Right lobe of liver (tissue), 6 donors: ENCODE results near the gene ACE. TPM values are rescaled to one million over a fixed set of nuclear protein-coding genes. Genes with fewer than 3 reads are reported as not detected.

Experiments used
- ATAC-seq, 4 donors: fragments of 200-7000 bp; cut with Tn5 transposase; one replicate each; pipeline ENCODE4 v1.9.1; 2020; ENCODE audit warnings: mild to moderate bottlenecking in 4 of 4, moderate library complexity in 4 of 4
- DNase-seq, 3 donors: peaks; one replicate each; pipeline ENCODE4 v3.0.0-alpha.2; 2020
- H3K27ac ChIP-seq, 3 donors: fragments of 200-600 bp; one replicate each; pipeline ENCODE4 v1.8.0; 2022
- H3K27me3 ChIP-seq, 2 donors: fragments of 200-600 bp; one replicate each; pipeline ENCODE4 v1.8.0; 2022
- H3K36me3 ChIP-seq, 4 donors: fragments of 200-600 bp; sonication (generic) in 1 of 4; one replicate each; pipeline versions ENCODE4 v1.5.1 to v1.8.0; 2017 to 2022; ENCODE audit warnings: control low read depth in 1 of 4
- H3K4me1 ChIP-seq, 4 donors: fragments of 200-600 bp; sonication (generic) in 1 of 4; one replicate each; pipeline versions ENCODE4 v1.5.1 to v1.8.0; 2017 to 2022; ENCODE audit warnings: control low read depth in 1 of 4
- H3K4me3 ChIP-seq, 3 donors: fragments of 200-600 bp; one replicate each; pipeline ENCODE4 v1.8.0; 2022
- H3K9me3 ChIP-seq, 4 donors: fragments of 200-600 bp; sonication (generic) in 1 of 4; one replicate each; pipeline versions ENCODE4 v1.5.1 to v1.8.0; 2017 to 2022; ENCODE audit warnings: control low read depth in 1 of 4
- POLR2A ChIP-seq: fragments of 450-650 bp; IDR thresholded peaks from one replicate; pipeline ENCODE4 v1.6.1; 2017; ENCODE audit warnings: antibody characterized with exemption, mild to moderate bottlenecking
- WGBS: methylation state at CpG from one replicate; pipeline ENCODE4 v1.1.6; 2018; ENCODE audit warnings: low coverage, low lambda C conversion rate; ENCODE audit not compliant: insufficient coverage; ENCODE audit errors: missing lambda C conversion rate; 5-methylcytosine and 5-hydroxymethylcytosine counted together
- intact Hi-C, 2 donors: fragments of 100-400 bp; cut with DNase I; formaldehyde crosslinking; loops; one replicate each; pipeline versions ENCODE4 v1.11.2 to v1.14.1; 2022
- total RNA-seq, 6 experiments: library from RNA; depleted of rRNA in 2 of 6; stranded (reverse); fragments of >200 nt in 2 of 6; fragmentation: NEBNext Ultra II Directional in 3 of 6; extraction: Animal tissue kit (Norgen Biotek cat#: 25700) in 3 of 6; gene quantifications; one replicate each; pipeline versions ENCODE4 v1.1.0 to v1.2.4, GENCODE V29; 2016 to 2023
- TF ChIP-seq, protein P1 (sequence below), 4 donors: fragments of 200-600 bp in 3 of 4; fragments of 450-650 bp in 1 of 4; IDR thresholded peaks; one replicate each; pipeline versions ENCODE4 v1.5.1 to v1.8.0; 2016 to 2022; ENCODE audit warnings: antibody characterized with exemption in 4 of 4, mild to moderate bottlenecking in 2 of 4
- donor health status: DM: no; HTN: yes; CAD: no.
- donor health status: DM: no; HTN: no; CAD: no.
- donor health status: DM: no; HTN: no; CAD: no.
- donor health status: DM: no; HTN: yes; CAD: no.
- donor health status: DM: no; HTN: yes; CAD: no.

Gene ACE
- total RNA-seq, 6 experiments from 2014 or later: 0.75 to 9.4 (median 5.1) TPM

DNA sequence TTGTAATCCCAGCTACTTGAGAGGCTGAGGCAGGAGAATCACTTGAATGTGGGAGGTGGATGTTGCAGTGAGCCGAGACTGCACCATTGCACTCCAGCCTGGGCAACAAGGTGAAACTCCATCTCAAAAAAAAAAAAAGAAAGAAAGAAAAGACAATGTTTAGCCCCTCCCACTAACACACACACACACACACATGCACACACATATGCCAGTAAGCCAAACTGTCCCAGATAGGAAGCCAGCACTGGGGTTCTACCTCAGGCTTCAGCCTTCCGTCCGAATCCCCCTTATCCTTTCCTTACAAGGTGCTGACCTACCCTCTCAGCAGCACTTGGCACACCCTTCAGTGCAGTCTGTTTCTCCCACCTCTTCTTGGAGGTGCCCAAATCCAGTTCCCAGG is 37.6 kb downstream of the ACE start:
- intact Hi-C loops: no loop called here
- H3K36me3 ChIP-seq: no peaks in the 10 kb centered on the region
- H3K4me1 ChIP-seq: peaks cover 0 to 8% (median 2%) of the 10 kb centered on the region in 4 donors
- H3K9me3 ChIP-seq: no peaks in the 10 kb centered on the region
- 93% methylated on average over 2 of the region's 3 CpGs for WGBS
- ATAC-seq (no peak), DNase-seq (no peak)
- no peaks in the 10 kb centered on the region for H3K27me3 ChIP-seq
- no peak for TF ChIP-seq POLR2A
- TF ChIP-seq, protein P1, sequence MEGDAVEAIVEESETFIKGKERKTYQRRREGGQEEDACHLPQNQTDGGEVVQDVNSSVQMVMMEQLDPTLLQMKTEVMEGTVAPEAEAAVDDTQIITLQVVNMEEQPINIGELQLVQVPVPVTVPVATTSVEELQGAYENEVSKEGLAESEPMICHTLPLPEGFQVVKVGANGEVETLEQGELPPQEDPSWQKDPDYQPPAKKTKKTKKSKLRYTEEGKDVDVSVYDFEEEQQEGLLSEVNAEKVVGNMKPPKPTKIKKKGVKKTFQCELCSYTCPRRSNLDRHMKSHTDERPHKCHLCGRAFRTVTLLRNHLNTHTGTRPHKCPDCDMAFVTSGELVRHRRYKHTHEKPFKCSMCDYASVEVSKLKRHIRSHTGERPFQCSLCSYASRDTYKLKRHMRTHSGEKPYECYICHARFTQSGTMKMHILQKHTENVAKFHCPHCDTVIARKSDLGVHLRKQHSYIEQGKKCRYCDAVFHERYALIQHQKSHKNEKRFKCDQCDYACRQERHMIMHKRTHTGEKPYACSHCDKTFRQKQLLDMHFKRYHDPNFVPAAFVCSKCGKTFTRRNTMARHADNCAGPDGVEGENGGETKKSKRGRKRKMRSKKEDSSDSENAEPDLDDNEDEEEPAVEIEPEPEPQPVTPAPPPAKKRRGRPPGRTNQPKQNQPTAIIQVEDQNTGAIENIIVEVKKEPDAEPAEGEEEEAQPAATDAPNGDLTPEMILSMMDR (IDR thresholded peaks at IDR 0.05): no peak
- H3K27ac ChIP-seq: no peak overlapping the region
- H3K4me3 ChIP-seq: no peak overlapping the region

DNA sequence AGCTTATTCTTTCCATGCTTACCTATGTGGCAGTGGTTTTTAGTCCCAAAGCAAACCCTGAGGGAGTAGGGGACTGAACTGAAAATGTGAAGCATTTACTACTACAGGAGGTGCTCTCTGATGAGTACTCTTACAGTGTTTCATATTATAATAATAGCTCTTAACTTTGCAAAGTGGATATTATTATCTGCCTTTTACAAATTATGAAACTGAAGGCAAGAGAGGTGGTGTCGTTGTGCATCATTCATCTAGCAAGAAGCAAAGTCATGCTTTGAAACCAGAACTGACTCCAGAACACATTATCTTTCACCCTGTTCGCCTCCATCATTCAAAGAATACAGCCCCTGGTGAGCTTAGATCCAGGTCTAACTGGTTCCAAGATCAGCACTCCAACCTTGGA is 38.1 kb downstream of the ACE start:
- H3K36me3 ChIP-seq: no peaks in the 10 kb centered on the region
- peaks cover 0 to 13% (median 4%) of the 10 kb centered on the region in 4 donors for H3K4me1 ChIP-seq
- DNase-seq (no peak), ATAC-seq (no peak)
- no peak for TF ChIP-seq POLR2A
- TF ChIP-seq, protein P1 (IDR thresholded peaks at IDR 0.05): no peak
- no peak overlapping the region for H3K27ac ChIP-seq
- intact Hi-C loops: no loop called here
- H3K27me3 ChIP-seq: no peaks in the 10 kb centered on the region
- 62% methylated on average over 2 of the region's 2 CpGs for WGBS
- no peaks in the 10 kb centered on the region for H3K9me3 ChIP-seq
- H3K4me3 ChIP-seq: no peak overlapping the region

DNA sequence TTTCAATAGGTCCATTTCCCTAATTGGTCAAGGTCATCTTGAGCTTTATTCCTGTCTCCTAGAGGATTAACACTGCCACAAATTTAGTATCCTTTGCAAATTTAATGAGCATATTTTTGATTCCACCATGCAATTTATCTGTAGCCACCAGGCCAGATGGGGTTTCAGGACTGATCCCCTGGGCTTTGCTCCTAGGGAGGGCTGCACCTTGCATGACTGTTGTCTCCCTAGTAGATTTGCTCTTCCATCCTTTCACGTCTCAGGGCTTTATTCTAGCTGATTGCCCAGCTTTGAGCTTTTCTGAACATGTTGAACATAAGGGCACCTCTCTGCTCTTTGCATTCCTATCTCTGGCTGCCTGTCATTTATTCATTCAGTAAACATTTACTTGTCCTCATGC is 38.6 kb downstream of the ACE start:
- TF ChIP-seq POLR2A: no peak
- TF ChIP-seq, protein P1 (IDR thresholded peaks at IDR 0.05): no peak

DNA sequence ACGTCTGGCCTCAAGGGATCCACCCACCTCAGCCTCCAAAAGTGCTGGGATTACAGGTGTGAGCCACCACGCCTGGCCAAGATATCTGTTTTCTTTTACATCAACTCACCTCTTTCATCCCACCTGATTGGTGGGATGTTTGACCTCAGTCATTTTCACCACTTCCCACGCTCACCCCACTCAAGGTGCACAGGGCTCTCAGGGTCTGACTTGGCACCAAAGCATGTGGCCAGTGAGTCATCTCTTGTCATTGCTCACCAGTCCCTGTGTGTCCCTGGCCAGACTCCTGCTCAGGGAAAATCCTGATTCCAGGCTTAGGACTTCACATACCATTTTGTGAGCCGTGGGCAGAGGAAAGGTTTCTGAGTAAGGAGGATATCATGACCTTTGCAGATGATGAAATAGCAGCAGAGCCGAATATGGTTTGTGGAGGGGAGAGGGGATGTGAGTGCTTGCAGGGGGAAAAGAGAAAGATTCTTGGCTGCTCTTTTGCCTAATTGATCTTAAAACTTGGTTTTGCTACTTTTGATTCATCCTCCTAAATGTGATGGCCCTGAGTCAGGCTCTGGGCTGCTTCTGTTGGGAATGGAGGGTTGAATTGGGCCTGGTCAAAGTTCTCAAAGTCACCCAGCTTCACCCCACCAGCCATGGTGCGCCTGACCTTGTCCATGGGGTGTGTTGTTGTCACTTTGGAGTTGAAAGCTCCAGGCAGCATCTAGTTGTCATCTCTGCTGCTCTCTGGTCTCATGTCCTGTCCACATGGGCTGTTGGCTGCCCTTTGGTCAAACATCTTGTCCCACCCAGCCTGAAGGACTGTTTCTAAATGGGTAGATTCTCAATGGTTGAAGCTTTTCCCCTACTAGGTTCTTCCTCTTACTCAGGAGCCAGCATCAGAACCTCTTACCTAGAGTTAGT is 40.3 kb downstream of the ACE start:
- TF ChIP-seq POLR2A: no peak
- TF ChIP-seq, protein P1 (IDR thresholded peaks at IDR 0.05): no peak
- Histone ChIP-seq H3K4me1 (peaks cover 0 to 21% (median 10%) of the 10 kb centered on the region in 4 donors), H3K27ac (no peak overlapping the region), H3K27me3 (no peaks in the 10 kb centered on the region), H3K9me3 (no peaks in the 10 kb centered on the region), H3K36me3 (no peaks in the 10 kb centered on the region), H3K4me3 (no peak overlapping the region)
- ATAC-seq (no peak), DNase-seq (no peak)
- 53% methylated on average over 4 of the region's 6 CpGs for WGBS
- intact Hi-C loops: no loop called here

More for the DNA sequence above, 38.6 kb downstream of the ACE start:
- H3K4me3 ChIP-seq: no peak overlapping the region
- H3K9me3 ChIP-seq: no peaks in the 10 kb centered on the region
- ATAC-seq (no peak), DNase-seq (no peak)
- 33% methylated on average over 1 of the region's 1 CpG for WGBS
- H3K4me1 ChIP-seq: peaks cover 0 to 15% (median 6%) of the 10 kb centered on the region in 4 donors
- H3K27me3 ChIP-seq: no peaks in the 10 kb centered on the region
- intact Hi-C loops: no loop called here
- no peak overlapping the region for H3K27ac ChIP-seq
- no peaks in the 10 kb centered on the region for H3K36me3 ChIP-seq
